GM20000 (cell line): Measurements from ENCODE around the gene NFIB.

Source experiments
- DNase-seq: peaks from one replicate; pipeline ENCODE4 v3.0.0; 2012; ENCODE audit warnings: low spot score
- TF ChIP-seq, protein P1 (sequence below): IDR thresholded peaks from 2 replicates; pipeline ENCODE4 v1.5.1; 2012; ENCODE audit warnings: mild to moderate bottlenecking, control low read depth; ENCODE audit errors: extremely low read depth, missing control alignments

NFIB gene

DNA sequence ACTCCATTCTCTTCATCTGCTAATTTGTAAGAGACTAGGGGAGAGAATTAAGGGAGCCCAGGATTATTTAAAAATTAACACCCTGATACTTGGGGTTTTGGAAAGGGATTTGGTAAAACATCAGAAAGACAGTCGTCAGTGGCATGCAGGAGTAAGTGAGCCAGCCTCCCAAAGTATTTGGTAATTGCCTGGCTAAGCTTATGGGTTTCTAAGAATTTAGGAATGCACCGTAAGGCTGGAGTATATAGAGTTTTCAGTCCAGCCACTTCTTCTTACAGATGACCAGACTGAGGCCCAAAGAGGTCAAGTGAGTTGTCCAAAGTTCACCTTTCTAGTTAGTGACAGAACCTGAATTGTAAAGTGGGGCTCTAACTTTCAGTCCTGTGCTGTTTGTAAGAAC lies 25.8 kb upstream of the NFIB start:
- DNase-seq, result no peak
- TF ChIP-seq, protein P1, sequence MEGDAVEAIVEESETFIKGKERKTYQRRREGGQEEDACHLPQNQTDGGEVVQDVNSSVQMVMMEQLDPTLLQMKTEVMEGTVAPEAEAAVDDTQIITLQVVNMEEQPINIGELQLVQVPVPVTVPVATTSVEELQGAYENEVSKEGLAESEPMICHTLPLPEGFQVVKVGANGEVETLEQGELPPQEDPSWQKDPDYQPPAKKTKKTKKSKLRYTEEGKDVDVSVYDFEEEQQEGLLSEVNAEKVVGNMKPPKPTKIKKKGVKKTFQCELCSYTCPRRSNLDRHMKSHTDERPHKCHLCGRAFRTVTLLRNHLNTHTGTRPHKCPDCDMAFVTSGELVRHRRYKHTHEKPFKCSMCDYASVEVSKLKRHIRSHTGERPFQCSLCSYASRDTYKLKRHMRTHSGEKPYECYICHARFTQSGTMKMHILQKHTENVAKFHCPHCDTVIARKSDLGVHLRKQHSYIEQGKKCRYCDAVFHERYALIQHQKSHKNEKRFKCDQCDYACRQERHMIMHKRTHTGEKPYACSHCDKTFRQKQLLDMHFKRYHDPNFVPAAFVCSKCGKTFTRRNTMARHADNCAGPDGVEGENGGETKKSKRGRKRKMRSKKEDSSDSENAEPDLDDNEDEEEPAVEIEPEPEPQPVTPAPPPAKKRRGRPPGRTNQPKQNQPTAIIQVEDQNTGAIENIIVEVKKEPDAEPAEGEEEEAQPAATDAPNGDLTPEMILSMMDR, result no peak

DNA sequence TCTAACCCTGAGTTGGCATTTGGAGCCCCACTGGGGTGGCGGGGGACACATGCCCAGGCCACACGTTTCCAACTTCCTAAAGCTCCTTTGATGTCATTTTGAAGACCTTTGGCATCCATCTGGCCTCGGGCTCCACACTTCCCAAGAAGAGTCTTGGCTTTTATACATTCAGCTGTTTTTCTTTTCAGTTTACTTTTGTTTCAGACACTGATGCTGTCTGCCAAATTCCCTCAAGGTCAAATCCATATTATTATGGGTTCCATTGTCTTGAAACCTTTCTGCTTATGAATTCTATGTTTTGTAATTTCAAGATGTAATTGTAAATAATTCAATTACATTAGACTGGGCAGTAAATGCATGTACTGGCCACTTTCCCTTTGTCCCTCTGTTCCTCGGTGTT lies 23.7 kb upstream of the NFIB start:
- DNase-seq, result no peak
- TF ChIP-seq, protein P1, result no peak

DNA sequence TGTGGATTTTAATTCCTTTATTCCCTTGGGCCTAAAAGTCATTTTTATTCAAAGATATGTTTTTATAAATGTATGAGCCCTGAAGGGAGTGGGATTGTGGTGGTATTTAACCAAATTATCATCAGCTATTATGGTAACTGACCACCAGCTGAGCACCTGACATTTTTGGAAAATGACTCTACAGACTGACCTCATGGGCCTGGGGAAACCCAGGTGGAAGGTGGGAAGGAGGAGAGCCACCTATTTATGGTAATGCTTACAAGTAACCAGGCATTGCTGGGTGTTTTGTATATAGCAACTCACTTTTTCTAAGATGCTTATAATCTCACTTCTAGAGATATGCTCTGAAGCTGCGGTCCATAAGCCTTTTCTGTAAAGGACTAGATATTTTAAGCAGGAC lies 22.3 kb upstream of the NFIB start:
- DNase-seq, result no peak
- TF ChIP-seq, protein P1, result no peak

DNA sequence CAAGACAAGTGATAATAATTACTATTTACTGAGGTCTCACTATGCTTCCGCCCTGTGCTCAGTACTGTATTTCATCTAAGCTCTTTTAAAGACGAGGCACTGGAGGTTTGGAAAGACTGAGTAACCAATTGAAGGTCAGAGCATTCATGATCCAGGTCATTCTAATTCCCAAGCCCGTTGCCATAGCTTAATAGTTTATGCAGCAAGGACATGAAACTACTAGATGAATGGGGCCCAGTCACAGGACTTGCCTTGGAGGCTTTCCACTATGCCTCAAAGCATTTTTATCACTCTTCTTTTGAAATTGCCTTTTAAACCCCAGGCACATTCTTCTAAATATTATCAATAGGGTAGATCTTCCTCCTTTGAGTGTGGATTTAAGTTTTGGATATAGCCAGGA lies 17.2 kb upstream of the NFIB start:
- no peak for DNase-seq
- TF ChIP-seq, protein P1, result no peak

DNA sequence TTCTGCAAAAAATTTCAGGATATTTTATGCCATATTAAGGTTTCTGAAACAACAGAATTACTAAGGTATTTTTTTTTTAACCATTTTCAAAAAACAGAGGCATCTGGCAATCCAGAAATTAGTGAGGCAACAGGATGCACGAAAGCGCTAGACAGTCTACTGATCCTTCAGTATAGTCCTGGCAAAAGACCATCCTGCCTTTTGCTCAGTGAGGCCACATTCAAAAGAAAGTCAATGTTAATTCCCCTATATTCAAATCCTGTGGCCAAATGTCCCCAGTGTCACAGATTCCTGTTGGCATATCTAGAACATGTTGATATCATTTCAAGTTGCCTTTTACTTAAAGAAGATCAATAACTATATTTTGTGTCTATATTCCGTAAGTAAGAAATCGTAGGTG lies 13.1 kb upstream of the NFIB start:
- TF ChIP-seq, protein P1, result no peak
- DNase-seq, result no peak

- TF ChIP-seq, protein P1, result no peak
- DNase-seq, result no peak
These were observed 12.4 kb upstream of the NFIB start for GRCh38 chr9:14326264-14326826.

GRCh38 chr9:14325147-14325546 lies 11.2 kb upstream of the NFIB start:
- no peak for DNase-seq
- TF ChIP-seq, protein P1, result no peak
